ENCODE data around the gene SGTB.

SGTB gene

GRCh38 chr5:65647941-65648340, 74.0 kb downstream of the SGTB start:
- TF ChIP-seq EZH2 (IDR thresholded peaks at IDR 0.05; ENCODE audit: borderline replicate concordance, low read depth, low read length, severe bottlenecking) (no peak), CTCF (IDR thresholded peaks at IDR 0.05; ENCODE audit: borderline replicate concordance, extremely low read depth, low read length, poor library complexity, severe bottlenecking) (no peak)
- H3K36me3 ChIP-seq (ENCODE audit: insufficient read depth, low read length), result peaks cover 10% of the 10 kb centered on the region; the same call in 1 of the 2 replicates
- H2AFZ ChIP-seq (ENCODE audit: low read depth, low read length), result no peak overlapping the region
- no peak overlapping the region for H3K9ac ChIP-seq (ENCODE audit: low read depth, low read length)
- no peaks in the 10 kb centered on the region for H3K4me1 ChIP-seq (ENCODE audit: insufficient read depth, low read length)
- no peaks in the 10 kb centered on the region for H3K79me2 ChIP-seq (ENCODE audit: insufficient read depth, low read length)
- ATAC-seq (ENCODE audit: insufficient read depth, low read depth), result no peak
- H3K9me3 ChIP-seq (ENCODE audit: insufficient read depth, low read length, severe bottlenecking), result no peaks in the 10 kb centered on the region
- H3K27ac ChIP-seq (ENCODE audit: low read length), result no peak overlapping the region
- H3K27me3 ChIP-seq (ENCODE audit: insufficient read depth, low read length, poor library complexity), result no peaks in the 10 kb centered on the region
- no peaks in the 10 kb centered on the region for H4K20me1 ChIP-seq (ENCODE audit: insufficient read depth, low read length)
- no peak overlapping the region for H3K4me3 ChIP-seq (ENCODE audit: low read depth in 1 of 2, low read length in 2 of 2)
- no peak overlapping the region for H3K4me2 ChIP-seq (ENCODE audit: insufficient read depth, low read length)
- no peak for DNase-seq

- H2AFZ ChIP-seq (ENCODE audit: low read depth, low read length), result no peak overlapping the region
- no peak overlapping the region for H3K27ac ChIP-seq (ENCODE audit: low read length)
- H3K27me3 ChIP-seq (ENCODE audit: insufficient read depth, low read length, poor library complexity), result no peaks in the 10 kb centered on the region
- no peaks in the 10 kb centered on the region for H3K9me3 ChIP-seq (ENCODE audit: insufficient read depth, low read length, severe bottlenecking)
- DNase-seq (no peak), ATAC-seq (ENCODE audit: insufficient read depth, low read depth) (no peak)
- no peaks in the 10 kb centered on the region for H3K79me2 ChIP-seq (ENCODE audit: insufficient read depth, low read length)
- no peak overlapping the region for H3K9ac ChIP-seq (ENCODE audit: low read depth, low read length)
- no peak overlapping the region for H3K4me2 ChIP-seq (ENCODE audit: insufficient read depth, low read length)
- no peaks in the 10 kb centered on the region for H3K4me1 ChIP-seq (ENCODE audit: insufficient read depth, low read length)
- peaks cover 10% of the 10 kb centered on the region; the same call in 1 of the 2 replicates for H3K36me3 ChIP-seq (ENCODE audit: insufficient read depth, low read length)
- TF ChIP-seq CTCF (IDR thresholded peaks at IDR 0.05; ENCODE audit: borderline replicate concordance, extremely low read depth, low read length, poor library complexity, severe bottlenecking), result no peak
- TF ChIP-seq EZH2 (IDR thresholded peaks at IDR 0.05; ENCODE audit: borderline replicate concordance, low read depth, low read length, severe bottlenecking), result no peak
- no peaks in the 10 kb centered on the region for H4K20me1 ChIP-seq (ENCODE audit: insufficient read depth, low read length)
- no peak overlapping the region for H3K4me3 ChIP-seq (ENCODE audit: low read depth in 1 of 2, low read length in 2 of 2)
Measured at GRCh38 chr5:65646938-65647337, 75.0 kb downstream of the SGTB start.

GRCh38 chr5:65640240-65640639, 81.7 kb downstream of the SGTB start:
- Histone ChIP-seq H3K79me2 (ENCODE audit: insufficient read depth, low read length) (no peaks in the 10 kb centered on the region), H3K4me1 (ENCODE audit: insufficient read depth, low read length) (no peaks in the 10 kb centered on the region), H3K4me3 (ENCODE audit: low read depth in 1 of 2, low read length in 2 of 2) (no peak overlapping the region), H3K27me3 (ENCODE audit: insufficient read depth, low read length, poor library complexity) (no peaks in the 10 kb centered on the region), H3K27ac (ENCODE audit: low read length) (no peak overlapping the region), H4K20me1 (ENCODE audit: insufficient read depth, low read length) (no peaks in the 10 kb centered on the region), H3K9ac (ENCODE audit: low read depth, low read length) (no peak overlapping the region), H3K36me3 (ENCODE audit: insufficient read depth, low read length) (peaks cover 48% of the 10 kb centered on the region), H3K4me2 (ENCODE audit: insufficient read depth, low read length) (no peak overlapping the region), H3K9me3 (ENCODE audit: insufficient read depth, low read length, severe bottlenecking) (no peaks in the 10 kb centered on the region), H2AFZ (ENCODE audit: low read depth, low read length) (no peak overlapping the region)
- DNase-seq, result no peak
- no peak for ATAC-seq (ENCODE audit: insufficient read depth, low read depth)
- TF ChIP-seq EZH2 (IDR thresholded peaks at IDR 0.05; ENCODE audit: borderline replicate concordance, low read depth, low read length, severe bottlenecking) (no peak), CTCF (IDR thresholded peaks at IDR 0.05; ENCODE audit: borderline replicate concordance, extremely low read depth, low read length, poor library complexity, severe bottlenecking) (no peak)

- peaks cover 20% of the 10 kb centered on the region for H3K36me3 ChIP-seq (ENCODE audit: insufficient read depth, low read length)
- H3K4me1 ChIP-seq (ENCODE audit: insufficient read depth, low read length), result peaks cover 21% of the 10 kb centered on the region
- H3K9me3 ChIP-seq (ENCODE audit: insufficient read depth, low read length, severe bottlenecking), result no peaks in the 10 kb centered on the region
- peaks cover 61% of the 10 kb centered on the region for H3K79me2 ChIP-seq (ENCODE audit: insufficient read depth, low read length)
- H3K4me3 ChIP-seq (ENCODE audit: low read depth in 1 of 2, low read length in 2 of 2), result no peak overlapping the region
- H2AFZ ChIP-seq (ENCODE audit: low read depth, low read length), result no peak overlapping the region
- no peak overlapping the region for H3K4me2 ChIP-seq (ENCODE audit: insufficient read depth, low read length)
- no peaks in the 10 kb centered on the region for H3K27me3 ChIP-seq (ENCODE audit: insufficient read depth, low read length, poor library complexity)
- no peaks in the 10 kb centered on the region for H4K20me1 ChIP-seq (ENCODE audit: insufficient read depth, low read length)
- TF ChIP-seq CTCF (IDR thresholded peaks at IDR 0.05; ENCODE audit: borderline replicate concordance, extremely low read depth, low read length, poor library complexity, severe bottlenecking) (no peak), EZH2 (IDR thresholded peaks at IDR 0.05; ENCODE audit: borderline replicate concordance, low read depth, low read length, severe bottlenecking) (no peak)
- H3K9ac ChIP-seq (ENCODE audit: low read depth, low read length), result no peak overlapping the region
- ATAC-seq (ENCODE audit: insufficient read depth, low read depth), result no peak
- H3K27ac ChIP-seq (ENCODE audit: low read length), result no peak overlapping the region
- DNase-seq, result no peak
Measured at GRCh38 chr5:65630981-65631380, 90.9 kb downstream of the SGTB start.

Data from DND-41 (cell line).